Thyroid gland (tissue), 4 donors: ENCODE results near the gene PRODH2.

ENCODE experiments used
- CTCF ChIP-seq, 6 experiments: fragments of 200-600 bp in 3 of 6; fragments of 450-650 bp in 3 of 6; sonication (generic) in 3 of 6; IDR thresholded peaks; one replicate each; pipeline ENCODE4 v1.5.1; 2016 to 2019; ENCODE audit warnings: antibody characterized with exemption in 6 of 6, mild to moderate bottlenecking in 2 of 6, inconsistent platforms in 1 of 6, moderate library complexity in 1 of 6
- POLR2A ChIP-seq, 2 donors: fragments of 450-650 bp; IDR thresholded peaks; one replicate each; pipeline ENCODE4 v1.6.1; 2017; ENCODE audit warnings: antibody characterized with exemption in 2 of 2, mild to moderate bottlenecking in 2 of 2, moderate library complexity in 1 of 2

- TF ChIP-seq CTCF (IDR thresholded peaks at IDR 0.05): no peak
- no peak for TF ChIP-seq POLR2A (IDR thresholded peaks at IDR 0.05)
Measured at GRCh38 chr19:35841961-35842595, 29.4 kb upstream of the PRODH2 start.
